ENCODE data around the gene LRRC8E. TPM values are rescaled to one million over a fixed set of nuclear protein-coding genes. Genes with fewer than 3 reads are reported as not detected.

LRRC8E gene
- total RNA-seq, 1 experiment from 2014 or later: 3.0 TPM

GRCh38 chr19:7866399-7867091 is 21.8 kb upstream of the LRRC8E start:
- Mint-ChIP-seq H3K4me1 (peaks cover 20% of the 10 kb centered on the region), H3K27me3 (ENCODE audit: low read depth) (peaks cover 64% of the 10 kb centered on the region), H3K9me3 (no peaks in the 10 kb centered on the region), H3K36me3 (no peaks in the 10 kb centered on the region), H3K4me3 (no peak overlapping the region), H3K27ac (no peak overlapping the region)
- CTCF ChIA-PET: interaction anchor here (0.9 to 1.1 kb wide), 2 partner anchors 14 to 34 kb away, joined by 4 to 5 read pairs; no protein-coding TSS in a partner anchor
- ATAC-seq (no peak), DNase-seq (ENCODE audit: low spot score) (no peak)
- TF ChIP-seq ZBTB21 (CRISPR knock-in tag; IDR thresholded peaks at IDR 0.05; ENCODE audit: borderline replicate concordance) (no peak), CREB1 (CRISPR knock-in tag; IDR thresholded peaks at IDR 0.05) (no peak)
- POLR2A ChIA-PET: no interaction called here

GRCh38 chr19:7867092-7867844 is 21.0 kb upstream of the LRRC8E start:
- DNase-seq (ENCODE audit: low spot score) (no peak), ATAC-seq (no peak)
- no peak for TF ChIP-seq FOXJ3 (CRISPR knock-in tag; IDR thresholded peaks at IDR 0.05; ENCODE audit: borderline replicate concordance)
- TF ChIP-seq AFF4 (CRISPR knock-in tag; IDR thresholded peaks at IDR 0.05; ENCODE audit: borderline replicate concordance): no peak
- TF ChIP-seq RELA (CRISPR knock-in tag; IDR thresholded peaks at IDR 0.05; ENCODE audit: borderline replicate concordance): no peak
- TF ChIP-seq ZNF425 (CRISPR knock-in tag; conservative IDR thresholded peaks at IDR 0.05): no peak
- TF ChIP-seq GRHL2 (CRISPR knock-in tag; IDR thresholded peaks at IDR 0.05; ENCODE audit: insufficient replicate concordance, severe bottlenecking): no peak
- ChIA-PET POLR2A (no interaction called here), CTCF (no interaction called here)
- no peaks in the 10 kb centered on the region for H3K36me3 Mint-ChIP-seq
- H3K27me3 Mint-ChIP-seq (ENCODE audit: low read depth): peaks cover 61% of the 10 kb centered on the region
- H3K4me3 Mint-ChIP-seq: no peak overlapping the region
- H3K4me1 Mint-ChIP-seq: peaks cover 24% of the 10 kb centered on the region
- H3K9me3 Mint-ChIP-seq: no peaks in the 10 kb centered on the region
- H3K27ac Mint-ChIP-seq: no peak overlapping the region

GRCh38 chr19:7868326-7868670 is 20.0 kb upstream of the LRRC8E start:
- Mint-ChIP-seq H3K27me3 (ENCODE audit: low read depth) (peaks cover 63% of the 10 kb centered on the region), H3K4me3 (peak overlapping the region; percentile 63), H3K4me1 (peaks cover 28% of the 10 kb centered on the region), H3K27ac (no peak overlapping the region), H3K36me3 (no peaks in the 10 kb centered on the region), H3K9me3 (no peaks in the 10 kb centered on the region)
- DNase-seq (ENCODE audit: low spot score) (no peak), ATAC-seq (0 out of 2 replicates have a peak, but pooled peaks have one; percentile 0)
- TF ChIP-seq NR2C2 (CRISPR knock-in tag; IDR thresholded peaks at IDR 0.05): no peak
- TF ChIP-seq CREB1 (CRISPR knock-in tag; IDR thresholded peaks at IDR 0.05): no peak
- TF ChIP-seq USF1 (CRISPR knock-in tag; IDR thresholded peaks at IDR 0.05): no peak
- no peak for TF ChIP-seq ZNF423 (CRISPR knock-in tag; IDR thresholded peaks at IDR 0.05)
- TF ChIP-seq FOXP1 (CRISPR knock-in tag; IDR thresholded peaks at IDR 0.05; ENCODE audit: borderline replicate concordance): no peak
- TF ChIP-seq CBFB (CRISPR knock-in tag; IDR thresholded peaks at IDR 0.05; ENCODE audit: low read depth): no peak
- TF ChIP-seq MAX (CRISPR knock-in tag; IDR thresholded peaks at IDR 0.05): no peak
- TF ChIP-seq NFE2L1 (CRISPR knock-in tag; IDR thresholded peaks at IDR 0.05): no peak
- ChIA-PET POLR2A (interaction anchor here (0.6 to 1.7 kb wide), 7 partner anchors 36 to 329 kb away, joined by 3 to 10 read pairs (median 5); partner anchors contain the start of genes MAP2K7 and SNAPC2), CTCF (interaction anchor here (0.6 to 2.2 kb wide), 33 partner anchors 8 to 545 kb away, joined by 3 to 92 read pairs (median 10); partner anchors contain the start of genes LRRC8E, MAP2K7, MARCHF2 and PET100)

All from WTC11 (cell line).